Endothelial cell of umbilical vein (primary cell): ENCODE results near the gene MZT2A. TPM values are rescaled to one million over a fixed set of nuclear protein-coding genes. Genes with fewer than 3 reads are reported as not detected.
"Not testable (repeated sequence)": the region's sequence is repeated elsewhere in the genome, so short reads cannot be mapped to it uniquely, and the experiment has no call there.

Experiments used
- BruUV-seq: library from RNA; stranded (reverse); fragments of 400-500 nt; replicated peaks from 2 replicates; lab custom pipeline; 2021; lab: Mats Ljungman, UMichigan
- CTCF ChIA-PET: fragments of 300-600, 350-600 bp; sonication (Branson Sonifier 250); formaldehyde crosslinking; loops from one replicate; lab custom pipeline; 2021; ENCODE audit warnings: antibody characterized with exemption, inconsistent platforms; lab: Charles Lee
- POLR2A ChIA-PET: fragments of 300-600, 350-600 bp; sonication (Branson Sonifier 250); formaldehyde crosslinking; loops from one replicate; lab custom pipeline; 2021; ENCODE audit warnings: antibody characterized with exemption, inconsistent platforms; lab: Charles Lee
- DNase-seq: peaks from one replicate; pipeline ENCODE4 v3.0.0-alpha.2; 2011; ENCODE audit warnings: low read depth, low spot score
- FAIRE-seq: peaks from 2 replicates; lab custom pipeline; 2011; peaks lifted over from hg19 to GRCh38; lab: Jason Lieb, UNC
- H2AFZ ChIP-seq: 2 replicates; pipeline ENCODE4 v1.6.0; 2012; ENCODE audit warnings: low read depth, low read length, control low read depth, inconsistent platforms
- H3K27ac ChIP-seq: 2 replicates; pipeline ENCODE4 v1.5.1; 2011; ENCODE audit warnings: low read depth, mild to moderate bottlenecking, control low read depth, low read length, moderate library complexity; ENCODE audit not compliant: insufficient read depth
- H3K27me3 ChIP-seq, 2 experiments: 2 replicates each; pipeline versions ENCODE4 v1.6.0 to v1.6.1; 2011; ENCODE audit warnings: low read length in 2 of 2, mixed read lengths in 1 of 2; ENCODE audit not compliant: control insufficient read depth in 2 of 2, insufficient read depth in 2 of 2
- H3K36me3 ChIP-seq, 2 experiments: 2 replicates in 1 of 2; 3 replicates in 1 of 2; pipeline ENCODE4 v1.5.1; 2011; ENCODE audit warnings: low read length in 2 of 2, mild to moderate bottlenecking in 1 of 2, moderate library complexity in 1 of 2; ENCODE audit not compliant: control insufficient read depth in 2 of 2, insufficient read depth in 2 of 2; ENCODE audit errors: extremely low read depth in 1 of 2
- H3K4me1 ChIP-seq: 3 replicates; pipeline ENCODE4 v1.5.1; 2011; ENCODE audit warnings: mild to moderate bottlenecking, low read length; ENCODE audit not compliant: control insufficient read depth, insufficient read depth; ENCODE audit errors: extremely low read depth
- H3K4me2 ChIP-seq: 2 replicates; pipeline ENCODE4 v1.6.1; 2011; ENCODE audit warnings: low read length, control low read depth, mixed read lengths; ENCODE audit not compliant: insufficient read depth
- H3K4me3 ChIP-seq, 3 experiments: fragments of 200-600 bp in 1 of 3; sonication (generic), shearing (Covaris generic) in 1 of 3; replicated peaks in 1 of 3; 2 replicates each; pipeline ENCODE4 v1.5.1; 2011 to 2016; ENCODE audit warnings: control low read depth in 3 of 3, low read length in 3 of 3, mild to moderate bottlenecking in 2 of 3, inconsistent platforms in 1 of 3, low read depth in 1 of 3, moderate library complexity in 1 of 3; ENCODE audit not compliant: insufficient read depth in 1 of 3
- H3K79me2 ChIP-seq: 2 replicates; pipeline ENCODE4 v1.6.0; 2012; ENCODE audit warnings: low read length, inconsistent platforms; ENCODE audit not compliant: control insufficient read depth, insufficient read depth
- H3K9ac ChIP-seq: replicated peaks from 2 replicates; pipeline ENCODE3; 2011; ENCODE audit warnings: low read length, control low read depth; ENCODE audit not compliant: insufficient read depth; ENCODE audit errors: extremely low read depth
- H3K9me1 ChIP-seq: replicated peaks from 3 replicates; pipeline ENCODE4 v1.6.0; 2011; ENCODE audit warnings: mild to moderate bottlenecking, low read length; ENCODE audit not compliant: control insufficient read depth, insufficient read depth; ENCODE audit errors: extremely low read depth
- H3K9me3 ChIP-seq: replicated peaks from 2 replicates; pipeline ENCODE4 v1.5.1; 2012; ENCODE audit warnings: low read length, inconsistent platforms; ENCODE audit not compliant: control insufficient read depth, insufficient read depth
- H4K20me1 ChIP-seq: replicated peaks from 2 replicates; pipeline ENCODE3; 2011; ENCODE audit warnings: mild to moderate bottlenecking, low read length; ENCODE audit not compliant: control insufficient read depth, insufficient read depth; ENCODE audit errors: extremely low read depth
- EZH2 ChIP-seq: IDR thresholded peaks from 2 replicates; pipeline ENCODE4 v1.6.1; 2012; ENCODE audit warnings: borderline replicate concordance, low read depth, mild to moderate bottlenecking, moderate library complexity, low read length, inconsistent platforms; ENCODE audit not compliant: severe bottlenecking
- FOS ChIP-seq: IDR thresholded peaks from 2 replicates; pipeline ENCODE4 v1.6.1; 2011; ENCODE audit warnings: mild to moderate bottlenecking, low read length, moderate library complexity, borderline replicate concordance; ENCODE audit not compliant: insufficient read depth
- GATA2 ChIP-seq: IDR thresholded peaks from 2 replicates; pipeline ENCODE4 v1.7.0; 2011; ENCODE audit warnings: low read depth, mild to moderate bottlenecking, moderate library complexity, mixed read lengths, low read length; ENCODE audit not compliant: insufficient read length, insufficient read depth
- JUN ChIP-seq: IDR thresholded peaks from 2 replicates; pipeline ENCODE4 v1.6.1; 2011; ENCODE audit warnings: borderline replicate concordance, low read depth; ENCODE audit not compliant: insufficient read length, insufficient read depth
- MYC ChIP-seq: IDR thresholded peaks from one replicate; pipeline ENCODE4 v1.6.1; 2011; ENCODE audit warnings: mild to moderate bottlenecking, low read depth, low read length
- POLR2A ChIP-seq: IDR thresholded peaks from 2 replicates; pipeline ENCODE4 v1.6.1; 2012; ENCODE audit warnings: low read depth, mild to moderate bottlenecking, control low read depth, low read length
- POLR2AphosphoS5 ChIP-seq: IDR thresholded peaks from 2 replicates; pipeline ENCODE4 v1.6.1; 2012; ENCODE audit warnings: low read depth, mild to moderate bottlenecking, control low read depth, low read length, moderate library complexity; ENCODE audit not compliant: insufficient read depth
- dilution Hi-C: fragments of 300-500 bp; cut with MboI; formaldehyde crosslinking; loops from one replicate; pipeline ENCODE4 v1.15.0; 2019; ENCODE audit warnings: low sequenced_read_pairs; ENCODE audit not compliant: extremely low pct_ligation_motif_present
- intact Hi-C: fragments of 100-400 bp; cut with micrococcal nuclease; formaldehyde crosslinking; loops from one replicate; pipeline ENCODE4 v1.10.0; 2022
- polyA plus RNA-seq, 4 experiments: library from polyadenylated mRNA; depleted of rRNA in 3 of 4; stranded (reverse) in 3 of 4; unstranded in 1 of 4; fragments of >200 nt; gene quantifications; 2 replicates each; pipeline versions ENCODE4 v1.2.1 to v1.2.3, GENCODE V29; 2011 to 2012; ENCODE audit warnings: missing spikeins in 1 of 4
- total RNA-seq: library from RNA; stranded (reverse); gene quantifications from 2 replicates; pipeline ENCODE4 v1.2.3, GENCODE V29; 2021
- TF ChIP-seq, protein P1 (sequence below): IDR thresholded peaks from 2 replicates; pipeline ENCODE4 v1.6.1; 2011; ENCODE audit not compliant: insufficient read depth, insufficient read length
- TF ChIP-seq, protein P2 (sequence below), 2 donors: IDR thresholded peaks; 1 replicate in 1 of 2; 2 replicates in 1 of 2; pipeline ENCODE4 v1.5.1; 2011; ENCODE audit warnings: low read length in 2 of 2, mild to moderate bottlenecking in 2 of 2, moderate library complexity in 2 of 2, control low read depth in 1 of 2, inconsistent platforms in 1 of 2, low read depth in 1 of 2; ENCODE audit not compliant: insufficient read depth in 1 of 2; ENCODE audit errors: extremely low read depth in 1 of 2

Gene MZT2A
- total and polyA plus RNA-seq, 2 donors (not counting 3 experiments of a cell fraction or from before 2014, with no cell fraction given), result 117 to 170 TPM

DNA sequence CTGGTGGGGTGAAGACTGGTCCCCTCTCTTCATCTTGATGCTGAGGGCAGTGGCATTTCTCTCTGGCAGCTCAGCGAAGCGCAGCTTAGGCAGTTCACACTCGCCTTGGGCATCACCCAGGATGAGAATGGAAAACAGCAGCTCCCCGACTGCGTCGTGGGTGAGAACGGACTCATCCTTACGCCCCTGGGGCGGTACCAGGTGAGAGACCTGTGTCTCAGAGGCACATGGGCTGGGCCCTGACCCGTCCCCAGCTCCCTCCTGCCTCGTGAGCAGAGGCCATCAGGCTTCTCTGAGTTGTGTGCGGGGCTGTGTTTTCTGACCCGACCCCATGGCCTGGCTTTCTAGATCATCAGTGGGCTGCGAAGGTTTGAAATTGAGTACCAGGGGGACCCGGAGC, 27.3 kb upstream of the MZT2A start:
- CTCF ChIA-PET, result interaction anchor here (0.8 kb wide), 1 partner anchor 153 kb away, joined by 3 read pairs; no protein-coding TSS in a partner anchor
- Histone ChIP-seq H3K4me3 (no peak overlapping the region), H3K36me3 (peaks cover 5 to 21% of the 10 kb centered on the region in 2 experiments), H3K9me3 (no peaks in the 10 kb centered on the region), H3K4me1 (no peaks in the 10 kb centered on the region), H3K9ac (no peak overlapping the region), H3K27me3 (no peaks in the 10 kb centered on the region), H3K79me2 (no peaks in the 10 kb centered on the region), H2AFZ (no peak overlapping the region), H3K9me1 (no peaks in the 10 kb centered on the region), H3K4me2 (no peak overlapping the region), H4K20me1 (no peaks in the 10 kb centered on the region), H3K27ac (no peak overlapping the region)
- intact Hi-C loops, result no loop called here
- FAIRE-seq, result no peak
- BruUV-seq, result no TSS peak
- POLR2A ChIA-PET, result no interaction called here
- TF ChIP-seq JUN (no peak), GATA2 (no peak), FOS (no peak), POLR2AphosphoS5 (no peak), MYC (no peak), EZH2 (no peak), POLR2A (no peak)
- TF ChIP-seq, protein P1, sequence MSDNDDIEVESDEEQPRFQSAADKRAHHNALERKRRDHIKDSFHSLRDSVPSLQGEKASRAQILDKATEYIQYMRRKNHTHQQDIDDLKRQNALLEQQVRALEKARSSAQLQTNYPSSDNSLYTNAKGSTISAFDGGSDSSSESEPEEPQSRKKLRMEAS, result no peak
- TF ChIP-seq, protein P2, sequence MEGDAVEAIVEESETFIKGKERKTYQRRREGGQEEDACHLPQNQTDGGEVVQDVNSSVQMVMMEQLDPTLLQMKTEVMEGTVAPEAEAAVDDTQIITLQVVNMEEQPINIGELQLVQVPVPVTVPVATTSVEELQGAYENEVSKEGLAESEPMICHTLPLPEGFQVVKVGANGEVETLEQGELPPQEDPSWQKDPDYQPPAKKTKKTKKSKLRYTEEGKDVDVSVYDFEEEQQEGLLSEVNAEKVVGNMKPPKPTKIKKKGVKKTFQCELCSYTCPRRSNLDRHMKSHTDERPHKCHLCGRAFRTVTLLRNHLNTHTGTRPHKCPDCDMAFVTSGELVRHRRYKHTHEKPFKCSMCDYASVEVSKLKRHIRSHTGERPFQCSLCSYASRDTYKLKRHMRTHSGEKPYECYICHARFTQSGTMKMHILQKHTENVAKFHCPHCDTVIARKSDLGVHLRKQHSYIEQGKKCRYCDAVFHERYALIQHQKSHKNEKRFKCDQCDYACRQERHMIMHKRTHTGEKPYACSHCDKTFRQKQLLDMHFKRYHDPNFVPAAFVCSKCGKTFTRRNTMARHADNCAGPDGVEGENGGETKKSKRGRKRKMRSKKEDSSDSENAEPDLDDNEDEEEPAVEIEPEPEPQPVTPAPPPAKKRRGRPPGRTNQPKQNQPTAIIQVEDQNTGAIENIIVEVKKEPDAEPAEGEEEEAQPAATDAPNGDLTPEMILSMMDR (IDR thresholded peaks at IDR 0.05; ENCODE audit: extremely low read depth in 1 of 2, insufficient read depth in 1 of 2, low read depth in 1 of 2, low read length in 2 of 2), result no peak
- DNase-seq, result no peak
- dilution Hi-C loops, result no loop called here

GRCh38 chr2:131518531-131518930, 26.3 kb upstream of the MZT2A start:
- BruUV-seq, H3K27me3 ChIP-seq, CTCF ChIA-PET, H3K4me1 ChIP-seq, H3K4me2 ChIP-seq, H2AFZ ChIP-seq, H3K27ac ChIP-seq, H4K20me1 ChIP-seq, dilution Hi-C loops, FAIRE-seq, H3K4me3 ChIP-seq, H3K79me2 ChIP-seq, DNase-seq, H3K9me3 ChIP-seq, H3K9ac ChIP-seq, H3K9me1 ChIP-seq, POLR2A ChIA-PET, intact Hi-C loops: not testable (repeated sequence)
- peaks cover 5 to 23% of the 10 kb centered on the region in 2 experiments for H3K36me3 ChIP-seq

DNA sequence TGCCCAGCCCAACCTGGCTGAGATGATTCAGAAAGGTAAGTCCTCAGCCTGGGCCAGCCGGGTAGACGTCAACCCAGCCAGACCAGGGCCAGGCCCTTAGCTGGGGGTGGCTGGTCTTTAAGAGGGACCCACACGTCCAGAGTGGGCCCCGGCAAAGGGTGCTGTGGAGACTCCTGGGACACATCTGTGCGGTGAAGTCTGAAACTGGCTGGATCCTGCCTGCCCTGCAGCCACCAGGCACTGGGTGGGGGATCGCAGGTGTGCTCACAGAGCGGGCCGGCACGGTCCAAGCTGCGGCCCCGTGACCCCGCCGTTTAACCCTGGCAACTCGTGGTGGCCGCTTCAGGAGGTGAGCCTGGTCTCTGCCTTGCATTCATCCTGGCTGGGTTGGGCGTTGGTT, 25.7 kb upstream of the MZT2A start:
- H3K27me3 ChIP-seq, DNase-seq, dilution Hi-C loops, H4K20me1 ChIP-seq, H3K9me1 ChIP-seq, H3K4me1 ChIP-seq, H3K4me3 ChIP-seq, intact Hi-C loops, H3K79me2 ChIP-seq, H3K27ac ChIP-seq, H3K4me2 ChIP-seq, BruUV-seq, H3K9me3 ChIP-seq, FAIRE-seq, H3K9ac ChIP-seq, H2AFZ ChIP-seq, CTCF ChIA-PET, POLR2A ChIA-PET: not testable (repeated sequence)
- H3K36me3 ChIP-seq, result peaks cover 5 to 26% of the 10 kb centered on the region in 2 experiments
